Suprapubic skin (tissue), 4 donors: Measurements from ENCODE around the gene ZNF593OS.

Experiments used
- CTCF ChIP-seq, 2 donors: fragments of 200-600 bp in 1 of 2; fragments of 450-650 bp in 1 of 2; sonication (generic) in 1 of 2; IDR thresholded peaks; one replicate each; pipeline ENCODE4 v1.5.1; 2016 to 2019; ENCODE audit warnings: antibody characterized with exemption in 2 of 2, mild to moderate bottlenecking in 1 of 2, moderate library complexity in 1 of 2
- EP300 ChIP-seq: sonication (generic); formaldehyde crosslinking; IDR thresholded peaks from one replicate; pipeline ENCODE4 v1.6.1; 2017; ENCODE audit warnings: antibody characterized with exemption
- POLR2AphosphoS5 ChIP-seq, 3 donors: sonication (generic); formaldehyde crosslinking; IDR thresholded peaks; one replicate each; pipeline ENCODE4 v1.6.1; 2017; ENCODE audit warnings: antibody characterized with exemption in 3 of 3

- no peak for TF ChIP-seq POLR2AphosphoS5 (IDR thresholded peaks at IDR 0.05)
- no peak for TF ChIP-seq EP300
- TF ChIP-seq CTCF (IDR thresholded peaks at IDR 0.05): no peak
Measured at GRCh38 chr1:26148887-26149286, 22.7 kb downstream of the ZNF593OS start.
